Activated T-cell treated with anti-CD3 and anti-CD28 coated beads for 1 hour (primary cell): Measurements from ENCODE around the gene UBE2D3.
"Not testable (repeated sequence)": the region's sequence is repeated elsewhere in the genome, so short reads cannot be mapped to it uniquely, and the experiment has no call there.

Experiments used
- DNase-seq: peaks from one replicate; pipeline ENCODE4 v3.0.0-alpha.2; 2020; ENCODE audit warnings: low read depth

The UBE2D3 gene

GRCh38 chr4:102826890-102827673 lies at the start of gene UBE2D3:
UBE2D3 (minus strand) TSS chr4:102827551; CDS start chr4:102826508, 1,043 bp downstream.
- DNase-seq: peak; percentile 93

- DNase-seq: no peak
Measured at GRCh38 chr4:102871772-102872171, 44.4 kb upstream of the UBE2D3 start.

- DNase-seq: no peak
Measured at GRCh38 chr4:102869569-102870197, 42.3 kb upstream of the UBE2D3 start.

- DNase-seq: peak; percentile 77
Measured at GRCh38 chr4:102868781-102869568, 41.6 kb upstream of the UBE2D3 start, which contains the start of gene CISD2. CISD2 (plus strand) TSS chr4:102868992; CDS start chr4:102869085, 93 bp downstream.

GRCh38 chr4:102868153-102868780 lies 40.9 kb upstream of the UBE2D3 start:
- DNase-seq: no peak

GRCh38 chr4:102867278-102868152 lies 40.2 kb upstream of the UBE2D3 start:
- no peak for DNase-seq

- not testable (repeated sequence) for DNase-seq
Measured at GRCh38 chr4:102865327-102865726, 38.0 kb upstream of the UBE2D3 start.

GRCh38 chr4:102862747-102863146 lies 35.4 kb upstream of the UBE2D3 start:
- DNase-seq: no peak

- no peak for DNase-seq
Measured at GRCh38 chr4:102862016-102862415, 34.7 kb upstream of the UBE2D3 start.

GRCh38 chr4:102860611-102861324 lies 33.4 kb upstream of the UBE2D3 start:
- no peak for DNase-seq

- no peak for DNase-seq
Measured at GRCh38 chr4:102858828-102859464, 31.6 kb upstream of the UBE2D3 start.

- no peak for DNase-seq
Measured at GRCh38 chr4:102850370-102850769, 23.0 kb upstream of the UBE2D3 start.

- no peak for DNase-seq
Measured at GRCh38 chr4:102849579-102850104, 22.3 kb upstream of the UBE2D3 start.

GRCh38 chr4:102847687-102848086 lies 20.3 kb upstream of the UBE2D3 start:
- no peak for DNase-seq

- DNase-seq: no peak
Measured at GRCh38 chr4:102843938-102844337, 16.6 kb upstream of the UBE2D3 start.

GRCh38 chr4:102843273-102843672 lies 15.9 kb upstream of the UBE2D3 start:
- DNase-seq: no peak

GRCh38 chr4:102842367-102842766 lies 15.0 kb upstream of the UBE2D3 start:
- no peak for DNase-seq

- DNase-seq: no peak
Measured at GRCh38 chr4:102836596-102836995, 9.2 kb upstream of the UBE2D3 start.

GRCh38 chr4:102832667-102833066 lies 5.3 kb upstream of the UBE2D3 start:
- no peak for DNase-seq

- DNase-seq: no peak
Measured at GRCh38 chr4:102832105-102832504, 4.8 kb upstream of the UBE2D3 start.
